Measurements from ENCODE around the gene TMEM260. TPM values are rescaled to one million over a fixed set of nuclear protein-coding genes. Genes with fewer than 3 reads are reported as not detected.

The TMEM260 gene
- total RNA-seq, 4 donors from 2014 or later, result 2.6 to 10.5 (median 5.3) TPM

- no peak overlapping the region for H3K27ac ChIP-seq
- no peaks in the 10 kb centered on the region for H3K27me3 ChIP-seq
- intact Hi-C loops (cut with DNase I; ENCODE audit: low total_unique reads), result no loop called here
- no peaks in the 10 kb centered on the region for H3K9me3 ChIP-seq
- no peak for TF ChIP-seq CTCF (IDR thresholded peaks at IDR 0.05 in 4 of 5, conservative IDR thresholded peaks at IDR 0.05 in 1 of 5)
- no peak for TF ChIP-seq POLR2A (IDR thresholded peaks at IDR 0.05)
- in situ Hi-C loops (cut with MboI; ENCODE audit: low sequenced_read_pairs in 4 of 4), result no loop called here
- ATAC-seq (no peak), DNase-seq (no peak)
- peaks cover 0 to 29% of the 10 kb centered on the region in 2 donors for H3K36me3 ChIP-seq
- peaks cover 6 to 9% of the 10 kb centered on the region in 2 donors for H3K4me1 ChIP-seq
- no peak overlapping the region for H3K4me3 ChIP-seq
These were observed 8.1 kb downstream of the TMEM260 start for GRCh38 chr14:56587701-56588100.

GRCh38 chr14:56590535-56590960, 10.9 kb downstream of the TMEM260 start:
- H3K36me3 ChIP-seq, result peaks cover 0 to 28% of the 10 kb centered on the region in 2 donors

GRCh38 chr14:56592746-56593544, 13.3 kb downstream of the TMEM260 start:
- in situ Hi-C loops (cut with MboI; ENCODE audit: low sequenced_read_pairs in 4 of 4) (no loop called here), intact Hi-C loops (cut with DNase I; ENCODE audit: low total_unique reads) (no loop called here)
- no peaks in the 10 kb centered on the region for H3K27me3 ChIP-seq
- ATAC-seq (no peak), DNase-seq (no peak)
- no peak overlapping the region for H3K4me3 ChIP-seq
- no peak for TF ChIP-seq POLR2A (IDR thresholded peaks at IDR 0.05)
- no peak for TF ChIP-seq CTCF (IDR thresholded peaks at IDR 0.05 in 4 of 5, conservative IDR thresholded peaks at IDR 0.05 in 1 of 5)
- peaks cover 0 to 15% of the 10 kb centered on the region in 2 donors for H3K36me3 ChIP-seq
- H3K27ac ChIP-seq, result no peak overlapping the region
- no peaks in the 10 kb centered on the region for H3K4me1 ChIP-seq
- H3K9me3 ChIP-seq, result no peaks in the 10 kb centered on the region

More at GRCh38 chr14:56590535-56590960, 10.9 kb downstream of the TMEM260 start:
- H3K27ac ChIP-seq, result no peak overlapping the region
- TF ChIP-seq POLR2A (IDR thresholded peaks at IDR 0.05) (no peak), CTCF (IDR thresholded peaks at IDR 0.05 in 4 of 5, conservative IDR thresholded peaks at IDR 0.05 in 1 of 5) (no peak)
- in situ Hi-C loops (cut with MboI; ENCODE audit: low sequenced_read_pairs in 4 of 4), result no loop called here
- H3K27me3 ChIP-seq, result no peaks in the 10 kb centered on the region
- no peaks in the 10 kb centered on the region for H3K9me3 ChIP-seq
- ATAC-seq (no peak), DNase-seq (no peak)
- H3K4me3 ChIP-seq, result no peak overlapping the region
- no peaks in the 10 kb centered on the region for H3K4me1 ChIP-seq
- intact Hi-C loops (cut with DNase I; ENCODE audit: low total_unique reads), result no loop called here

DNA sequence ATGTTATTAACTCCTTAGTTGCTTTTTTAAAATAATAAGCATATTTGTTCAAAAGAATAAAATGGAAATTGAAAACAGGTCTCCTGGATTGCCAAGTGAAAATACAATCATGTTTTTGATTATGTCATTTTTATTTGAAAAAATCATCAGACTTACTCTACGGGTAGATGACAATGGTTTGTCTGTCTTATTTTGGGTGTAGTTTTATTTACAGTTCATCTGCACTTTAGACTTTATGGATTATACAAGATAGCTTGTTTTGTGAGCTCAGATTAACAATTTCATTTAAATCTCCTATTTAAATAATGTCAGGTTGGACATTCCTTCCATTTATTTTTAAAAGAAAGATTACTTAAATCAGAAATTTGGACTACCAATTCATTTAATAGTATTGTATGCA, 14.8 kb downstream of the TMEM260 start:
- Histone ChIP-seq H3K36me3 (peaks cover 0 to 4% of the 10 kb centered on the region in 2 donors), H3K4me1 (no peaks in the 10 kb centered on the region), H3K9me3 (no peaks in the 10 kb centered on the region), H3K27ac (no peak overlapping the region), H3K27me3 (no peaks in the 10 kb centered on the region), H3K4me3 (no peak overlapping the region)
- intact Hi-C loops (cut with DNase I; ENCODE audit: low total_unique reads), result no loop called here
- in situ Hi-C loops (cut with MboI; ENCODE audit: low sequenced_read_pairs in 4 of 4), result no loop called here
- DNase-seq (no peak), ATAC-seq (no peak)
- no peak for TF ChIP-seq POLR2A (IDR thresholded peaks at IDR 0.05)
- no peak for TF ChIP-seq CTCF (IDR thresholded peaks at IDR 0.05 in 4 of 5, conservative IDR thresholded peaks at IDR 0.05 in 1 of 5)
